GM21515 (cell line): ENCODE measurements around the gene TMEM170B.
"Not testable (repeated sequence)": the region's sequence is repeated elsewhere in the genome, so short reads cannot be mapped to it uniquely, and the experiment has no call there.

ENCODE experiments used
- ATAC-seq: cut with Tn5 transposase; IDR thresholded peaks from one replicate; pipeline ENCODE4 v1.9.1; 2021; ENCODE audit not compliant: unreplicated experiment

The TMEM170B gene

DNA sequence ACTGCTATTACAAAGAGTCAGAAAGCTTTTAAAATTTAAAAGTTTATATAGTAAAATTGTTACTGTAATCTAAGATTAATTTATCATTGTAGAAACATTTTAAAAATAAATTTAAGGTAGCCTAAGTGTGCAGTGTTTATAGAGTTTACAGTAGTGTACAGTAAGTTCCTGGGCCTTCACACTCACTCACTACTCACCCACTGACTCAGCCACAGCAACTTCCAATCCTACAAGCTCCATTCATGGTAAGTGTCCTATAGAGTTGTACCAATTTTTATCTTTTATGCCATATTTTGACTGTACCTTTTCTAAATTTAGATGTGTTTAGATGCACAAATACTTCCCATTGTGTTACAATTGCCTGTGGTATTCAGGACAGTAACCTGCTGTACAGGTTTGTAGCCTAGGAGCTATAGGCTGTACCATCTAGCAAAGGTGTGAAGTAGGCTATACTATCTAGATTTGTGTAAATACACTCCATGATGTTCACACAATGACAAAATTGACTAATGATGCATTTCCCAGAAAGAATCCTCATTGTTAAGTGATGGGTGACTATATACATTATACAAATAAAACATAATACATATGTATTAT lies 10.2 kb upstream of the TMEM170B start:
- no peak for ATAC-seq

DNA sequence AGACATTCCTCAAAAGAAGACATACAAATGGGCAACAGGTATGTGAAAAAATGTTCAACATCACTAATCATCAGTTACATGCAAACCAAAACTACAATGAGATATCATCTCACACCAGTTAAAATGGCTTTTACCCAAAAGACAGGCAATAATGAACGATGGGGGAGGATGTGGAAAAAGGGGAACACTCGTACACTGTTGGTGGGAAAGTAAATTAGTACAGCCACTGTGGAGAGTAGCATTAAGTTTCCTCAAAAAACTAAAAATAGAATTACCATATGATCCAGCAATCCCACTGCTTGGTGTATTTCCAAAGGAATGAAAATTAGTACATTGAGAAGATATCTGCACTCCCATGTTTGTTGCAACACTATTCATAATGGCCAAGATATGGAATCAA lies 8.6 kb upstream of the TMEM170B start:
- ATAC-seq, result no peak

DNA sequence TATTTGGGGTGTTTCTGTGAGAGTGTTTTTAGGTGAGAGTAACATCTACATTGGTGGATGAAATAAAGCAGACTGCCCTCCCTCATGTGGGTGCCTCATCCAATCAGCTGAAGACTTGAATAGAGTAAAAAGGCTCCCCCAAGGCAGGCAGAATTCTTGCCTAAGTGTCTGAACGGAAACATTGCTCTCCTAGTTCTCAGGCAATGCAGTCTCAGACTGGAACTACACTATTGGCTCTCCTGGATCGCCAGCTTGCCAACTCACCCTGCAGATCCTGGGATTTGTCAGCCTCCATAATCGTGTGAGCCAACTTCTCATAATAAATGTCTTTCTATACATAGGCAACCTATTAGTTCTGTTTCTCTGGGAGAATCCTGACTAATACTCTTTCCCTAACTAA lies 5.5 kb upstream of the TMEM170B start:
- ATAC-seq, result no peak

DNA sequence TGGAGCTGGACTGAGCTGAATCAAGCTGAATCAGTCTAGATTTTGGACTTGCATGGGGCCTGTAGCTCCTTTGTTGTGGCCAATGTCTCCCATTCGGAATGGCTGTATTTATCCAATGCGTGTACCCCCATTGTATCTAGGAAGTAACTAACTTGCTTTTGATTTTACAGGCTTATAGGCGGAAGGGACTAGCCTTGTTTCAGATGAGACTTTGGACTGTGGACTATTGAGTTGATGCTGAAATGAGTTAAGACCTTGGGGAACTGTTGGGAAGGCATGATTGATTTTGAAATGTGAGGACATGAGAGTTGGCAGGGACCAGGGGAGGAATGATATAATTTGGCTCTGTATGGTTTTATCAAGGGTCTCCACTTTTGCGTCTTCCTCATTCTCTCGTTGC lies 3.0 kb upstream of the TMEM170B start:
- ATAC-seq, result no peak

DNA sequence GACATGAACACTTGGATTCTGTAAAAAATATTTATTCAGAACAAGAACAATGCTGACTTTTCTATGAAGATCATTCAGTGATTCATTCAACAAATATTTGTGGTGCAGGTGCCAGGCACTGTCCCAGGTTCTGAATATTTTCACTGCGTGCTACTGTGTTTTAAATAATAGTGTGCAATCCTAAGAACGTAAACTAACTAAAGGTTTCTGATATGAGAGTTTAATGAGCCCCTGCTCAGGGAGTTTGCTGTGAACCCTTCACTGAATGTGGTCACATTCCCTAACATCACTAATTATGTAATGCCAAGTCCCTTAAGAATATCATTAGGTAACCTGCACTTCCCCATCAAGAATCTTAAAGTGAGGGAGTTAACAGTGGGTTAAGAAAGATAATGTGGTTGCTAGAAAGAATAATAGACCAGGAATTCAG lies 1.7 kb upstream of the TMEM170B start:
- no peak for ATAC-seq

DNA sequence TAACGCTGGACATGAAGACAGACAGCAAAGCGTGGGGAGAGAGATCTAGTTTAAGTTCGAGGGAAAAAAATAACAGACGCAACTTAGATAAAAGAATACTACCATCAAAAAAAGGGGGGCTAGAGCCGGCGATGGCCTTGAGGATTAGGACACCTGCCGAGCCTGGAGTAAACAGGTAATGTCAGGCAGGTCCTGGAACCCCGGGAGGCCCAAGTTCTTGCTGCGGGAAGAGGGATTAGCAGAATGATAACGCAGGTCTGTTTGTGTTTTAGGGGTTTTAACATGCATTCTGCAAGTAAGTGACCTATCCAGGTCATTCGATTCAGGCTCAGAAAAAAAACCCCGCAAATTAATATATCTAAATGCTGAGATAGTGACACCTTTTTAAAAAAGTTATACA lies 754 bp upstream of the TMEM170B start:
- no peak for ATAC-seq

DNA sequence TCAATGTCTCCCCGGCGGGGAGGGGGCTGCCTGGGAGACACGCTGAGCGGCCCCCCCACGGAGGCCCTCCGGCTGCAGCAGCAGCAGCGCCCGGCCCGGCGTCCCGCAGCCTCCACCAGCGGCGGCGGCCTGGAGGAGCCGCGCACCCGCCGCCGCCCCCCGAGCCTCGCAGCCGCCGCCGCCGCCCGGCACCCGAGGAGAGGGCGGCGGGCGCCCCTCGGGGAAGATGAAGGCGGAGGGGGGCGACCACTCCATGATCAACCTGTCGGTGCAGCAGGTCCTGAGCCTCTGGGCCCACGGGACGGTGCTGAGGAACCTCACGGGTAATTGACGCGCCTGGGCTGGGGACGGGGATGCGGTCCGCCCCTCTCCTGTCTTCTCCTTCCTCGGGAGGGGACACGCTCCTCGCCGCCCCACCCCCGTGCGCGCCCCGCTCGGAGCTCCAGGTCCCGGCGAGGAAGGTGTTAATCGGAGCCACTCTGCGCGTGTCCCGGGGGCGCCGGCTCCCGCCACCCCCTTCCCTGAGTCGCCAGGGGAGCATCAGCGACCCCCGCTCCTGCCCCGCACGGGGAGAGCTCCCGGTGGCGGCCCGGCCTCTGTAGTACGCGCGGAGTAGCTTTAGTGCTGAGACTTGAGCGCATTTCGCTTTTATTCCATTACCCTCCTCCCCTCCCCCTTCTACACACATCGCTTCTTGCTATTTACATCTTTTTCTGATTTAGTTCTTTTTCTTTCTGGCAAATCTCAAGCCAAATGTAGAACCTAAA lies 686 bp downstream of the TMEM170B start:
- peak; percentile 12 for ATAC-seq

DNA sequence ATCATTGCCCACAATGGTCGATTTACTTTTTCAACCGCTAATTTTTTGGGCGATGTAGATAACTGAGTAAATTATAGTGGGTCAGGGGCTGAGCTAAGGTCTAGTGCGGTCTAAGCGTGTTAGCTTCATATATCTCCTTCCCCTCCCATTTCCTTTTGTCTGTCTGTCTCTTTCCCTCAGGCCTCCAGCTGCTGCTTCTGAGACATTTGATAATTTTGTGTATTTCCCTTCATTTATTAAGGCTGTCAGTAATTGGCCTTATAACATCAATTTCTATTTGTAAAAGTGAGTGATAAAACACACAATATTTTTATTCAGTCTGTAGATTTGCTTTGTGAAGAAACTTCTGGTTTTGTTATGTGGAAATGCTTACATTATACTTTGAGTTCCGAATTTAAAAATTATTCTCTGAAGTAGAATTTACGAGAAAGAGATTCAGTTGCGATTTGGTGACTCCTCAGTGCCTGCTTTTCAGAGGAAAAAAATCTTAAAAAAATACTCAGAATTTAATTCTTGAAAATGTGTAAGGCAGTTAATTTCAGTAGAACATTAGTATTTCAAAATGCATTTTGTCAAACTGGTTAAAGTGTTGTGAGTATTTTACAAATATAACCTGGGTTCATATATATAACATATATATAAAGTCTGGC lies 1.4 kb downstream of the TMEM170B start:
- ATAC-seq, result no peak

DNA sequence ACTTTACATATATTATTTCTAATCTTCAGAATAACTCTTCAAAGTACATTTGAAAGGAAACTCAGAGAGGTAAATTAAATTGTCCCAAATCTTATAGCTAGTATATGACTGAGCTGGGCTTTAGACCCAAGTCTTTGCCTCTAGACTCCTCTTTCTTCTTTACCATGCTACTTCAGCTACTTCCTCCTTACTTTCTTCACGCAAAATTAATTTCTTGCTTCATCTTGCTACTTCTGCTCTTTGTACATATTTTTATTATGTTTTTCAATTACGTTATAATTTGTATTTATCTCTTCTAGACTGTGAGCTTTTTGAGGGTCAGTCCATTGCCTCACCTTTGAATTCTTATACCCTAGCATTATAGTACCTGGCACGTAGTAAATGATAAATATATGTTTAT lies 5.3 kb downstream of the TMEM170B start:
- ATAC-seq, result no peak

DNA sequence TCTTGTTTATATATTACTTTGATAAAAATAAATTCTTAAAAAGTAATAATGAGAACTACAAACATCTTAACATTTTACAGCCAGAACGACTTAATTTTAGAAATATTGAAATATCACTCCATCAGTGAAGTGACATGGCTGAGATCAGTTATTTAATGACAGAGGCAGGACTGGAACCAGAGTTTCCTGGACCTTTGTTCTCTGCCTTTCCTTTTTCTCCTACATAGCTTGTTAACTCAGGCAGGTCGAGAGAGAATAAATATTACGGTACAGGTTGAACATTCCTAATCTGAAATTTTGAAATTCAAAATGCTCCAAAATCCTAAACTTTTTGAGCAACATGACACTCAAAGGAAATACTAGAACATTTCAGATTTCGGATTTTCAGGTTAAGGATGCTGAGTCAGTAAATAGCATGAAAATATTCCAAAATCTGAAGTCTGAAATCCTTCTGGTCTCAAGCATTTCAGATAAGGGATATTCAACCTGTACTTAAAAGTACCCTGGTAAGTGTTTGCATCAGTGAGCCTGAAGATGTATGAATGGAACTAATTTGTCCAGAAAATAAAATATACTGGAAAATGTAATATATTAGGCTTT lies 6.5 kb downstream of the TMEM170B start:
- ATAC-seq, result no peak

DNA sequence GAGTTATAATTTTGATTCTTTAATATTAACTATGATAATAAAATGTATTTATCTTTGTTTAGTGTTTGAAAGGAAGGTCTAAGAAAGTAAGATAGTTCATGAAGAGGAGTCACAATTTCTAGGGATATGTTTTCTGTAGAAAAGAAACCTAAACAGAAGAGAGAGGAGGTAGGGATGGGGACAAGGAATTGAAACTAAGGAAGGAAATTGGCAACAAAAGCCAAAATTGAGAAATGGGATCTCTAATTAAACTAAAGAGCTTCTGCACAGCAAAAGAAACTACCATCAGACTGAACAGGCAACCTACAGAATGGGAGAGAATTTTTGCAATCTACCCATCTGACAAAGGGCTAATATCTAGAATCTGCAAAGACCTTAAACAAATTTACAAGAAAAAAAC lies 10.3 kb downstream of the TMEM170B start:
- ATAC-seq, result not testable (repeated sequence)

DNA sequence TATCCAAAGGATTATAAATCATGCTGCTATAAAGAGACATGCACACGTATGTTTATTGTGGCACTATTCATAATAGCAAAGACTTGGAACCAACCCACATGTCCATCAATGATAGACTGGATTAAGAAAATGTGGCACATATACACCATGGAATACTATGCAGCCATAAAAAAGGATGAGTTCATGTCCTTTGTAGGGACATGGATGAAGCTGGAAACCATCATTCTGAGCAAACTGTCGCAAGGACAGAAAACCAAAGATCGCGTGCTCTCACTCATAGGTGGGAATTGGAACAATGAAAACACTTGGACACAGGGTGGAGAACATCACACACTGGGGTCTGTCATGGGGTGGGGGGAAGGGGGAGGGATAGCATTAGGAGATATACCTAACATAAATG lies 11.0 kb downstream of the TMEM170B start:
- not testable (repeated sequence) for ATAC-seq

DNA sequence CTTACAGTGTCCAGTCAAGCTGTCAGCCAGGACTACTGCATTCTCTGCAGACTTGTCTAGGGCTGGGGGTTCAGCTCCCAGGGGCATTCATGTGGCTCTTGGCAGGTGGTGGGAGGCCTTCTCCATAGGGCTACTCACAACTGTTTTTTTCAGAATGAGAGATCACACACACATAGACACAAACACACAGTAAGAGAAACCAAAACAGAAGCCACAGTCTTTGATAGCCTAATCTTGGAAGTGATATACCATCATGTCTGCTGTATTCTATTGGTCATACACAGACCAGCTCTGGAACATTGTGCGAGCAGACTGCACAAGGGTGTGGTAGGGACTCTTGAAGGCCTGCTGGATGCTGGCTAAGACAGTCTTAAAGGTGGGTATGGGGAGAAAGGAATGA lies 13.5 kb downstream of the TMEM170B start:
- ATAC-seq, result no peak

DNA sequence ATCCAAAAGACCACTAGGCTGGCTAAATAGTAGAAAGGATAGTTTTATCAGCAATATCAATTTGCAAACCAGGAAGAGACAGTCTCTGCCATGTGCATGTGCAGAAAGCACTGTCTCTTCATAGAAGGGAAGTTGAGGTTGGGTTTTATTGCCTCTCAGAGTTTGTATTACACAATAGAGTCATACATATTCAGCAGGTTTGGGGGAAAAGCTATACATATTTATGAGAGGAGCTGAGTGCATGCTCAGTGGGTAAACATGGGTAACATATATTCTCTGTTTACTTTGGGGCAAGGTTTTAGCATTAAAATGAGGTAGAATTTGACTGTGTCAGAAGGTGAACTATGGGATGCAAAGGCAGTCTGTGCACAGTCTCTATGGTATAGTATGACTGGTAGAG lies 14.9 kb downstream of the TMEM170B start:
- no peak for ATAC-seq

DNA sequence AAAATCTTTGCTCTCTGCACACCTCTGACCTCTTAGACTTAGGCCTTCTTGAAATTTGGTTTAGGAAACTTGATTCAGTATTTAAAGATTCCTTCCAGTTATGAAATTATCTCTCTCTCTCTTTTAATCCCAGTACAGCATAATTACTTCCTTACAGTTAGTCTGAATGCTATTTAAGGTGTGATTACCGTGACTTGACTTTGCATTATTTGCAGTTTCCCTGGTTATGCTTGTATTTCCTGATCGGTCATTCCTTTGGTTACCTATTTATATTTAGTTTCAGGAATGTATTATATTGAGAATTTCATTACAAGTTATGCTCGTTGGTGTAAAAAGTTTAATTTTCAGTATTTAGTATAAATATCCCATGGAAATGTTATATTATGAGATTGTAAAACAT lies 16.3 kb downstream of the TMEM170B start:
- ATAC-seq, result no peak

DNA sequence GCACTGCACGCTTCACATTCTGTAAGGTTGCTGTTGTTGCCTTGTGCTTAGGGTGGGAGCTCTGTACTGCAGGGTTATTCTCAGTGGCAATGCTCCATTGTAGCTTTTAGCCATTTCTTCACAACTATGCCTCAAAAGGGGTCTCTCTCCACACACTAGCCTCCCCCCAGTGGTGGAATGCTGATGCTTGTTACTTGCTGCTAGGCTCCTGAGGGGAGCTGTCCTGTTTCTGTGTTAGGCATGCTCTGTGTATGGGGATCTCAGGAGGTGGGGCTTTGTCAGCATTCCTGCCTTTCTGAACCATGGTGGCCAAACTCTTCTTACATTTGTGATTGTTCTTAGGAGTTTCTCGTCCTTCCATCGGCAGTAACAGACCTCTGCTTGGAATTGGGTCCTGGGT lies 18.8 kb downstream of the TMEM170B start:
- no peak for ATAC-seq

DNA sequence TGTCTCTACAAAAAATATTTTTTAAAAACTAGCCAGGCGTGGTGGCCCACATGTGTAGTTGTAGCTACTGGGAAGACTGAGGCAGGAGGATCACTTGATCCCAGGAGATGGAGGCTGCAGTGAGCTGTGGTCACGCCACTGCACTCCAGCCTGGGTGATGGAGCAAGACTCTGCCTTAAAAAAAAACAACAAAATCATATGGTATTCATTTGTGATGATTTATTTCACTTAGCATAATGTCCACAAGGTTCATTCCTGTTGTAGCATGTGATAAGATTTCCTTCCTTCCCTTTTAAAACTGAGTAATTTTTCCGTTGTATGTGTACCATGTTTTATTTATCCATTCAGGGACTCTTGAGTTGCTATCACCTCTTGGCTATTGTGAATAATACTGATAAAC lies 26.2 kb downstream of the TMEM170B start:
- ATAC-seq, result no peak

DNA sequence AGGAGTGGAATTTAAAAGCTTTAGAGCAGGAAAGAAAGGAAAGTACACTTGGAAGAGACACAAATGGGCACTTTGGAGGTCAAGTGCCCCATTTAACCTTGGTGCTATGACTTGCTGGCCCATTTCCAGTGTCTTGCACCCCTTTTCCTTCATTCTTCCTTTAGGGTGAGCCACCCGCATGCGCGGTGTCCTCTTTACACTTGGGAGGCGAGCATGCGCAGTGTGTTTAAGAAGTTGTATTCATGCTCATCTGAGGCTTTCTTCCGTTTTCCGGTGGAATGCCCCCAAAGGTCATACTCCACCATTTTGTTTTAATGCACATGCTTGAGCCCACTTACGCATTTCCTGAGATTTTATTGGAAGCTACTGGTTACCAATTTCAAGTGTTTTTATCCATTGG lies 29.1 kb downstream of the TMEM170B start:
- no peak for ATAC-seq

DNA sequence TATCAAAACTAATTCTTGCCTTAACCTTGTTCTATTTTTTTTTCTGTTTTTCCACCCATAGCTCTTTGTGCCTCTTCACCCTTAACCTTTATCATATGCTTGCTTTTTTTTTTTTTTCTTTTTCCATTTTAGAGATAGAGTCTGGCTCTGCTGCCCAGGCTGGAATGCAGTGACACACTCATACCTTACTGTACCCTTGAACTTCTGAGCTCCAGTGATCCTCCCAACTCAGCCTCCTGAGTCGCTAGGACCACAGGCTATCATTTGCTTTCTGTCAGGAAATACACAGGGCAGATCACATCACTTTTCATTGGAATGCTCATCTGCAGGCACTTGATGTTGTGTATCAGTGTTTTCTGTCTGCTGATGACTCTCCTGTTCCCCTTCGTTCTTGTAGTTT lies 33.5 kb downstream of the TMEM170B start:
- no peak for ATAC-seq

DNA sequence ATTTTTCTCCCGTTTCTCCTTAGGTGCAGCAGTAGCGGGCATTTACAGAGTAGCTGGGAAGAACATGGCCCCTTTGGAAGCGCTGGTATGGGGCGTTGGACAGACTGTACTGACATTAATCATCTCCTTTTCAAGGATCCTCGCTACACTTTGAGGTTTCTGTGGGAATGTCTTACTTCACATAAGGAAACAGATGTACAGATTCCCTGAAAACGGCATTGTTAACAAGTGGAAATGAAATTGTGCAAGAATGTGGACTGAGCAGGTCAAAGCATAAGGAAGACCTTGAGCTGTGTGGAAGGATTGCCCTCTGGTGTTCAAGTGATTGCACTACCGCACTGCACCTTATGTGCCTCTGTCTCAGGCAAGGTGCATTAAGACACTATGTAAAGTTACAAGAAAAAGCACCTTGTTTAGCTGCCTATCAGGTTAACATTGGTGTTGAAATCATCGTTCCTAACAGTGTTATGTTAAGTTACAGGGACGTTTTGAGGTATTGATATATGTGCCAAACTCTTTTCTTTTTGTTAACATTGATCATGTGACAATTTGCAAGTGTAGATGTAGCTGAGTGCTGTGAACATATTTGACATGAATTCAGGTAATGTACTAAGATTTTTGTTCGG lies 38.0 kb downstream of the TMEM170B start:
- peak; percentile 93 for ATAC-seq

DNA sequence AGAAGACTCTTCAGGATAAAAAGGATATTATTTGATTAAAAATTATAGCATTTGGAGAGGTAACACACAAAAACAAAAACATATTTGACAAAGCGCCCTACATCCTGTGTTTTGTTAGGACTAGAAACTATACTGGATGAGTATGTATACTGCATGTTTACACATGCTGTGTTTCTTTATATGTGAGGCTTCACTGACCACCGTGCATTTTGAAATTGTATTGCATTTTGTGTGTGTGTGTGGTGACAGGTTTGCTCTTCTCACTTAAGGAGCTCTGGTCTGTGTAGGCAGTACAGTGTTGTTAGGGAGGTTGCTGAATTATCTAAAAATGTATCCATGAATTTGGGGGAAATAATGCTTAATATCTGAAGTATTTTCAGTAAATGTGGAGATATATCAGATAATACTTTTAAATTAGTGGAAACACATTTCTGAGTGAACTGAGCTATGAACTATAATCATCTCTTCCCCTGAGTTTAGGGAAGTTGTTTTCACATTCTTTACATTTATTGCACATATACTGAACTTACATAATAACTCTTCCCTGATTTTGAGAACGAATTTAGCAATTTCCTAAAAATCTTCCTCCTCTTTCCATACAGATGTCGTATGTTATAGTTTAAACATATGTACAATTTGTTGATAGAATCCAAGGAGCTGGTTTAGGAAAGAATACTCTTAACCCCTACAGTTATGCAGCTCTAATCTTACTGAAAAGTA lies 43.3 kb downstream of the TMEM170B start:
- ATAC-seq, result no peak
